GM23248 (cell line): ENCODE results near the gene DMGDH.

ENCODE experiments used
- EZH2 ChIP-seq: fragments of 200-600 bp; sonication (generic); IDR thresholded peaks from 2 replicates; pipeline ENCODE4 v1.6.1; 2018; ENCODE audit warnings: antibody characterized with exemption, mild to moderate bottlenecking; ENCODE audit not compliant: insufficient read depth, poor library complexity, severe bottlenecking
- EZH2phosphoT487 ChIP-seq: fragments of 200-600 bp; sonication (generic); IDR thresholded peaks from 2 replicates; pipeline ENCODE4 v1.6.1; 2018; ENCODE audit warnings: antibody characterized with exemption, moderate library complexity, mild to moderate bottlenecking, low read depth; ENCODE audit not compliant: insufficient read depth

DNA sequence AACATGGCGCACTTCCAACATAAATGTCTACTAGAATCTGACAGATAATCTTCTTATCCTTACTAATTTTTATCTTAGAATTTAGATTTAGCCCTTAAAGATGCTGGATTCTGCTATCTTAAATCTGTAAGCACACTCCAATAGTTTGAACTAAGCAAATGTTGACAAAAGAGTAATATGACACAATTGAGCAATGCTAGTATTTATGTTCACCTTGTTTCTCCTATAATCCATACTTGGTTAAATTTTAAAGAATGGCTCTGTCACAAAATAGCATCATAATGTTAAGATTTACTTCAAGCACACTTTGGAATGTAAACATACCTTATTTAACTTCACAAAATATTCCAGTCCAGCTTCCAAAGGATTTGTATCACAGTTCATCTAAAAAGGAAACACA, 45.5 kb downstream of the DMGDH start:
- TF ChIP-seq EZH2 (no peak), EZH2phosphoT487 (no peak)
